NCI-H128 (cell line): ENCODE results near the gene SLC15A1.
"Not testable (repeated sequence)": the region's sequence is repeated elsewhere in the genome, so short reads cannot be mapped to it uniquely, and the experiment has no call there.

Experiments used
- DNase-seq: peaks from one replicate; lab custom pipeline; 2025; ENCODE audit not compliant: unreplicated experiment; lab: John Stamatoyannopoulos, UW

Gene SLC15A1

GRCh38 chr13:98754468-98754867, 2.0 kb upstream of the SLC15A1 start:
- DNase-seq, result not testable (repeated sequence)

GRCh38 chr13:98751861-98752466, 508 bp downstream of the SLC15A1 start:
- DNase-seq, result no peak

- no peak for DNase-seq
Observed at GRCh38 chr13:98751367-98751782, 1.1 kb downstream of the SLC15A1 start.

GRCh38 chr13:98749501-98749900, 3.0 kb downstream of the SLC15A1 start:
- no peak for DNase-seq

- no peak for DNase-seq
Observed at GRCh38 chr13:98746968-98747367, 5.5 kb downstream of the SLC15A1 start.

GRCh38 chr13:98743377-98743776, 9.1 kb downstream of the SLC15A1 start:
- DNase-seq, result no peak

- no peak for DNase-seq
Observed at GRCh38 chr13:98742961-98743360, 9.5 kb downstream of the SLC15A1 start.

- no peak for DNase-seq
Observed at GRCh38 chr13:98741741-98742435, 10.6 kb downstream of the SLC15A1 start.

GRCh38 chr13:98740131-98740530, 12.3 kb downstream of the SLC15A1 start:
- DNase-seq, result no peak

GRCh38 chr13:98738993-98739392, 13.5 kb downstream of the SLC15A1 start:
- DNase-seq, result no peak

- no peak for DNase-seq
Observed at GRCh38 chr13:98738213-98738612, 14.3 kb downstream of the SLC15A1 start.

GRCh38 chr13:98731925-98732324, 20.5 kb downstream of the SLC15A1 start:
- DNase-seq, result no peak

- DNase-seq, result no peak
Observed at GRCh38 chr13:98731038-98731437, 21.4 kb downstream of the SLC15A1 start.

- no peak for DNase-seq
Observed at GRCh38 chr13:98730441-98730840, 22.0 kb downstream of the SLC15A1 start.

GRCh38 chr13:98729658-98730057, 22.8 kb downstream of the SLC15A1 start:
- DNase-seq, result no peak

- no peak for DNase-seq
Observed at GRCh38 chr13:98722958-98723357, 29.5 kb downstream of the SLC15A1 start.

- no peak for DNase-seq
Observed at GRCh38 chr13:98721825-98722510, 30.5 kb downstream of the SLC15A1 start.

- no peak for DNase-seq
Observed at GRCh38 chr13:98719527-98720250, 32.8 kb downstream of the SLC15A1 start.

- no peak for DNase-seq
Observed at GRCh38 chr13:98717891-98718290, 34.6 kb downstream of the SLC15A1 start.

- no peak for DNase-seq
Observed at GRCh38 chr13:98717256-98717655, 35.2 kb downstream of the SLC15A1 start.

- DNase-seq, result no peak
Observed at GRCh38 chr13:98710521-98710920, 42.0 kb downstream of the SLC15A1 start.
